PC-3 (cell line): Measurements from ENCODE around the gene GPD2. TPM values are rescaled to one million over a fixed set of nuclear protein-coding genes. Genes with fewer than 3 reads are reported as not detected.

Experiments
- ATAC-seq: fragments of 200-7000 bp; cut with Tn5 transposase; 2 replicates; pipeline ENCODE4 v1.9.1; 2020; ENCODE audit warnings: mild to moderate bottlenecking, moderate library complexity
- BruUV-seq: library from RNA; stranded (reverse); fragments of 400-500 nt; replicated peaks from 2 replicates; lab custom pipeline; 2021; lab: Mats Ljungman, UMichigan
- CTCF ChIA-PET: fragments of 300-600 bp; sonication (Branson Sonifier 250); formaldehyde crosslinking; loops from one replicate; lab custom pipeline; 2022; ENCODE audit warnings: antibody characterized with exemption; lab: Charles Lee
- POLR2A ChIA-PET: fragments of 300-600 bp; sonication (Branson Sonifier 250); formaldehyde crosslinking; loops from one replicate; lab custom pipeline; 2022; ENCODE audit warnings: antibody characterized with exemption; ENCODE audit not compliant: unreplicated experiment; lab: Charles Lee
- DNase-seq: peaks from one replicate; pipeline ENCODE4 v3.0.0-alpha.2; 2015
- H2AFZ ChIP-seq: fragments of 300-600 bp; sonication (generic); 2 replicates; pipeline ENCODE4 v1.6.0; 2016; ENCODE audit warnings: antibody characterized with exemption, low read length
- H3F3A ChIP-seq: fragments of 300-600 bp; sonication (generic); one replicate; pipeline ENCODE4 v1.6.0; 2017; ENCODE audit warnings: antibody characterized with exemption, low read length, control low read depth, mild to moderate bottlenecking; ENCODE audit not compliant: unreplicated experiment
- H3K27ac ChIP-seq: fragments of 300-600 bp; sonication (generic); 2 replicates; pipeline ENCODE4 v1.5.1; 2016; ENCODE audit warnings: mild to moderate bottlenecking, low read length
- H3K27me3 ChIP-seq: fragments of 300-600 bp; sonication (generic); 2 replicates; pipeline ENCODE4 v1.6.1; 2016; ENCODE audit warnings: low read length, mixed read lengths
- H3K36me3 ChIP-seq: fragments of 300-600 bp; sonication (generic); 2 replicates; pipeline ENCODE4 v1.6.1; 2016; ENCODE audit warnings: low read depth, mixed run types, low read length, mixed read lengths
- H3K4me1 ChIP-seq: fragments of 300-600 bp; sonication (generic); 2 replicates; pipeline ENCODE4 v1.5.1; 2016; ENCODE audit warnings: low read length; ENCODE audit not compliant: insufficient read depth
- H3K4me2 ChIP-seq: fragments of 300-600 bp; sonication (generic); 2 replicates; pipeline ENCODE4 v1.6.0; 2016; ENCODE audit warnings: low read length
- H3K4me3 ChIP-seq: fragments of 300-600 bp; sonication (generic); 2 replicates; pipeline ENCODE4 v1.5.1; 2016; ENCODE audit warnings: mild to moderate bottlenecking, low read length, mixed read lengths
- H3K79me2 ChIP-seq: fragments of 300-600 bp; sonication (generic); 2 replicates; pipeline ENCODE4 v1.6.1; 2017; ENCODE audit warnings: low read length, mixed read lengths
- H3K9ac ChIP-seq: fragments of 300-600 bp; sonication (generic); 2 replicates; pipeline ENCODE4 v1.6.0; 2016; ENCODE audit warnings: mild to moderate bottlenecking, low read length
- H3K9me2 ChIP-seq: fragments of 300-600 bp; sonication (generic); replicated peaks from 2 replicates; pipeline ENCODE4 v1.6.1; 2016; ENCODE audit warnings: mixed run types, low read length, mixed read lengths
- H3K9me3 ChIP-seq: fragments of 300-600 bp; sonication (generic); 2 replicates; pipeline ENCODE4 v1.6.1; 2016; ENCODE audit warnings: low read length, mixed read lengths
- H4K20me1 ChIP-seq: fragments of 300-600 bp; sonication (generic); 2 replicates; pipeline ENCODE4 v1.6.1; 2016; ENCODE audit warnings: low read length, mixed read lengths
- EZH2 ChIP-seq: fragments of 300-600 bp; sonication (generic); IDR thresholded peaks from one replicate; pipeline ENCODE4 v1.6.1; 2017; ENCODE audit warnings: antibody characterized with exemption, mild to moderate bottlenecking, low read length; ENCODE audit not compliant: unreplicated experiment
- EZH2phosphoT487 ChIP-seq: fragments of 300-600 bp; sonication (generic); IDR thresholded peaks from 2 replicates; pipeline ENCODE4 v1.6.1; 2018; ENCODE audit warnings: mild to moderate bottlenecking, antibody characterized with exemption, low read length, borderline replicate concordance
- intact Hi-C: fragments of 100-400 bp; cut with micrococcal nuclease; formaldehyde crosslinking; loops from 2 replicates; pipeline ENCODE4 v1.9.0; 2023
- total RNA-seq: library from RNA; depleted of rRNA; stranded (reverse); fragments of >200 nt; gene quantifications from 2 replicates; pipeline ENCODE4 v1.2.3, GENCODE V29; 2014
- TF ChIP-seq, protein P1 (sequence below): fragments of 300-600 bp; sonication (generic); conservative IDR thresholded peaks from 2 replicates; pipeline ENCODE4 v1.5.1; 2017; ENCODE audit warnings: antibody characterized with exemption, low read depth, mild to moderate bottlenecking, low read length

Gene GPD2
- total RNA-seq, 1 experiment from 2014 or later = 107 TPM

DNA sequence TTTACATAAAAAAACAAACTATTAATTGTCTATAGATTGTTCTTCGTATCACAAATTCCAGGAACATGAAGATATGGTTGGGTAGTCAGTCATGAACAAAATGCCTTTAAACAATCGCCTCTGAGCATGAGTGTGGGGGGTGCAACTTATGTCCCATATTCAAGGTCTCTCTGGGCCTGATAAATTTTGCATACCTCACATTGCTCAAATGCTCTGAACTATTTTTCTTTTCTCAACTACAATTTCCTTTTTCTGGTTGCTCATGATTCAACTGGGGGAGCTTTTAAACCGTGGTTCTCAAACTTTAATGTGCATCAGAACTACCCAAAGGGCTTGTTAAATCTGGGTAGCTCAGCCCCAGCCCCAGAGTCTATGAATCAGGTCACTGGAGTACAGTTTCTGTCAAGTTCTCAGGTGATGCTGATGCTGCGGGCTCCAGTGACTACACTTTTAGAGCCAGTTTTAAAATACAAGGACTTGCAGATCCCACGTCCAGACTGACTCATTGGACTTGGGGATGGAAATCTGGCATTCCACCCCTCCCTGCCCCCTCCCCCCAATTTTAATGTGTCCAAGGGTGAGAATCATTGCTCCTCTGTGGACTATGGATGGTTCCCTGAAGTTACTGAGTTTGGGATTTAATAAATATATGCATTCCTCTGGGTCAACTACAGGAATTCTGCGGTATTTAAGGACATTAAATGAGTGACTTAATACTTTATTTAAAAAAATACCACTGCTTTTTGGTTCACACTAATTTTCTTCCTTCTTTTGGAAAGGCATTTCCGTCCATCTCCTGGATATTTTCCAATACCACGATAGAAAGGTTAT is 1.5 kb upstream of the GPD2 start:
- Histone ChIP-seq H4K20me1 (no peaks in the 10 kb centered on the region), H3F3A (no peaks in the 10 kb centered on the region), H3K4me3 (peak overlapping the region; percentile 74), H3K27me3 (no peaks in the 10 kb centered on the region), H2AFZ (no peak overlapping the region), H3K27ac (peak overlapping the region; percentile 91), H3K9me2 (no peaks in the 10 kb centered on the region), H3K4me2 (peak overlapping the region; percentile 87), H3K9me3 (no peaks in the 10 kb centered on the region), H3K79me2 (peaks cover 33% of the 10 kb centered on the region), H3K9ac (peak overlapping the region; percentile 93), H3K36me3 (no peaks in the 10 kb centered on the region), H3K4me1 (peaks cover 59% of the 10 kb centered on the region)
- ATAC-seq = no peak
- intact Hi-C loops = loop anchor here (1.0 to 10.0 kb wide), 3 partner anchors 34 to 720 kb away; no protein-coding TSS in a partner anchor
- BruUV-seq = no TSS peak
- ChIA-PET CTCF (no interaction called here), POLR2A (interaction anchor here (1.1 kb wide), 1 partner anchor 92 kb away, joined by 11 read pairs; no protein-coding TSS in a partner anchor)
- DNase-seq = peak; percentile 26
- TF ChIP-seq EZH2phosphoT487 (no peak), EZH2 (no peak)
- TF ChIP-seq, protein P1, sequence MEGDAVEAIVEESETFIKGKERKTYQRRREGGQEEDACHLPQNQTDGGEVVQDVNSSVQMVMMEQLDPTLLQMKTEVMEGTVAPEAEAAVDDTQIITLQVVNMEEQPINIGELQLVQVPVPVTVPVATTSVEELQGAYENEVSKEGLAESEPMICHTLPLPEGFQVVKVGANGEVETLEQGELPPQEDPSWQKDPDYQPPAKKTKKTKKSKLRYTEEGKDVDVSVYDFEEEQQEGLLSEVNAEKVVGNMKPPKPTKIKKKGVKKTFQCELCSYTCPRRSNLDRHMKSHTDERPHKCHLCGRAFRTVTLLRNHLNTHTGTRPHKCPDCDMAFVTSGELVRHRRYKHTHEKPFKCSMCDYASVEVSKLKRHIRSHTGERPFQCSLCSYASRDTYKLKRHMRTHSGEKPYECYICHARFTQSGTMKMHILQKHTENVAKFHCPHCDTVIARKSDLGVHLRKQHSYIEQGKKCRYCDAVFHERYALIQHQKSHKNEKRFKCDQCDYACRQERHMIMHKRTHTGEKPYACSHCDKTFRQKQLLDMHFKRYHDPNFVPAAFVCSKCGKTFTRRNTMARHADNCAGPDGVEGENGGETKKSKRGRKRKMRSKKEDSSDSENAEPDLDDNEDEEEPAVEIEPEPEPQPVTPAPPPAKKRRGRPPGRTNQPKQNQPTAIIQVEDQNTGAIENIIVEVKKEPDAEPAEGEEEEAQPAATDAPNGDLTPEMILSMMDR = no peak

DNA sequence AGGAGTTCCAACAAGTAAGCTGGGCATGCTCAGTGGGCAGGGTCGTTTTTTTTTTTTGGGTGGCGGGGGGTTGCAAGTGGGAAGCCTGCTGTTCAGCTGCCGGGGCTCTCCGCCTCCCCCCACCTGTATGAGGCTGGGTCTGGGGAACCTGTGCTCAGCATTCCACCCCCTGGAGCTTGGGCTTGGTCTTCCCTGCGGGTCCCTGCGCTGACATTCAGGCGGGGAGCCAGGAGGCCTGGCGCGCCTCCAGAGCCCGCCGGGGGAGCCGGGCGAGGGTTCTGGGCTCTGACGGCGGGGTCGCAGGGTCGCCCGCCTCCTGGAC is 822 bp upstream of the GPD2 start:
- no peak for DNase-seq
- Histone ChIP-seq H4K20me1 (no peaks in the 10 kb centered on the region), H3K9me2 (no peaks in the 10 kb centered on the region), H3K4me2 (peak overlapping the region; percentile 87), H3K4me1 (peaks cover 54% of the 10 kb centered on the region), H2AFZ (peak overlapping the region; percentile 66), H3K27ac (peak overlapping the region; percentile 91), H3K4me3 (peak overlapping the region; percentile 74), H3K79me2 (peaks cover 39% of the 10 kb centered on the region), H3K9ac (peak overlapping the region; percentile 93), H3K36me3 (no peaks in the 10 kb centered on the region), H3K27me3 (no peaks in the 10 kb centered on the region), H3F3A (no peaks in the 10 kb centered on the region), H3K9me3 (no peaks in the 10 kb centered on the region)
- intact Hi-C loops = loop anchor here (1.0 to 10.0 kb wide), 3 partner anchors 35 to 721 kb away; no protein-coding TSS in a partner anchor
- ATAC-seq = peak; percentile 1
- TF ChIP-seq EZH2 = no peak
- TF ChIP-seq, protein P1 = no peak
- no peak for TF ChIP-seq EZH2phosphoT487
- ChIA-PET POLR2A (interaction anchor here (0.6 to 1.1 kb wide), 2 partner anchors 32 to 93 kb away, joined by 7 to 11 read pairs; no protein-coding TSS in a partner anchor), CTCF (no interaction called here)
- no TSS peak for BruUV-seq
